Colonic mucosa (tissue), 4 donors: ENCODE measurements around the gene NEAT1. TPM values are rescaled to one million over a fixed set of nuclear protein-coding genes. Genes with fewer than 3 reads are reported as not detected.

ENCODE experiments used
- DNase-seq: peaks from one replicate; pipeline ENCODE4 v3.0.0-alpha.2; 2020
- H3K27ac ChIP-seq: fragments of 200-600 bp; one replicate; pipeline ENCODE4 v1.8.0; 2021
- H3K27me3 ChIP-seq: fragments of 200-600 bp; one replicate; pipeline ENCODE4 v1.8.0; 2021
- H3K36me3 ChIP-seq: fragments of 200-600 bp; one replicate; pipeline ENCODE4 v1.8.0; 2021
- H3K4me1 ChIP-seq: fragments of 200-600 bp; one replicate; pipeline ENCODE4 v1.8.0; 2021; ENCODE audit warnings: mild to moderate bottlenecking
- H3K4me3 ChIP-seq: fragments of 200-600 bp; one replicate; pipeline ENCODE4 v1.8.0; 2021
- H3K9ac ChIP-seq, 2 donors: one replicate each; pipeline ENCODE4 v1.7.0; 2013; ENCODE audit warnings: control low read depth in 2 of 2, low read depth in 2 of 2, low read length in 2 of 2
- H3K9me3 ChIP-seq: fragments of 200-600 bp; one replicate; pipeline ENCODE4 v1.8.0; 2021
- intact Hi-C: fragments of 100-400 bp; cut with DNase I; formaldehyde crosslinking; loops from one replicate; pipeline ENCODE4 v1.14.1; 2022
- total RNA-seq, 2 donors: library from RNA; stranded (reverse); fragmentation: NEBNext Ultra II Directional in 1 of 2; extraction: Animal tissue kit (Norgen Biotek cat#: 25700) in 1 of 2; gene quantifications; one replicate each; pipeline ENCODE4 v1.2.1, GENCODE V29; 2021
- TF ChIP-seq, protein P1 (sequence below): fragments of 200-600 bp; IDR thresholded peaks from one replicate; pipeline ENCODE4 v1.8.0; 2022; ENCODE audit warnings: antibody characterized with exemption, mild to moderate bottlenecking
- donor health status: healthy.
- donor health status: DM: no; HTN: no; CAD: no.
- donor health status: DM: no; HTN: no; CAD: no.

The NEAT1 gene
- total RNA-seq, 2 donors from 2014 or later, result 269 to 502 TPM

DNA sequence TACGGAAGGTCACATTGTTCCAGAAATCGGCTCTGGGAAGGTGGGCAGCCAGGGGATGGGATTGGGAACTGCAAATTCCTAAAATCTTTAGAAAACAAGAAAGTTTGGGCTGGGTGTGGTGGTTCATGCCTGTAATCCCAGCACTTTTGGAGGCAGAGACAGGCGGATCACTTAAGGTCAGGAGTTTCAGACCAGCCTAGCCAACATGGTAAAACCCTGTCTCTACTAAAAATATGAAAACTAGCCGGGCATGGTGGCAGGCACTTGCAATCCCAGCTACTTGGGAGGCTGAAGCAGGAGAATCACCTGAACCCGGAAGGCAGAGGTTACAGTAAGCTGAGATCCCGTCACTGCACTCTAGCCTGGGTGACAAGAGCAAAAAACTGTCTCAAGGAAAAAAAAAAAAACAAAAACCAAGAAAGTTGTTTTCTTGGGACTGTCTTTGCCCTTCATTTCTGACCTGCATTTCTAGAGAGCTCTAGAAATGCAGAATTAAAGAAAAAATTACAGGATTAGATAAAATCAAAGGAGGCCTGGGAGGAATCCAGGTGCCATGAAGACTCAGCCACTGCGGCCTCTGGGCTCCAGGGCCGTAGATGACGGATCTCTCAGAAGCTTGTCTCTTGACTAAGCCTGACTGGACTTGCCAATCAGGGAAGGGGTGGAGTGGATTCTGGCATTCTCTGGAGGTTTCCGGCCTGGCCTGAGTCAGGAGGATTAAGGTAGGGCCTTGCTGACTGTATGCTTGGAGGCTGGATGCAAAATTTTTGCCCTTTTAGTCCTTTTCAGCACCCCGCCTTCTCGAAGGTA is 71.0 kb downstream of the NEAT1 start:
- H3K27me3 ChIP-seq, result no peaks in the 10 kb centered on the region
- peak; percentile 90 for DNase-seq
- H3K9me3 ChIP-seq, result no peaks in the 10 kb centered on the region
- H3K4me3 ChIP-seq, result no peak overlapping the region
- intact Hi-C loops, result no loop called here
- TF ChIP-seq, protein P1, sequence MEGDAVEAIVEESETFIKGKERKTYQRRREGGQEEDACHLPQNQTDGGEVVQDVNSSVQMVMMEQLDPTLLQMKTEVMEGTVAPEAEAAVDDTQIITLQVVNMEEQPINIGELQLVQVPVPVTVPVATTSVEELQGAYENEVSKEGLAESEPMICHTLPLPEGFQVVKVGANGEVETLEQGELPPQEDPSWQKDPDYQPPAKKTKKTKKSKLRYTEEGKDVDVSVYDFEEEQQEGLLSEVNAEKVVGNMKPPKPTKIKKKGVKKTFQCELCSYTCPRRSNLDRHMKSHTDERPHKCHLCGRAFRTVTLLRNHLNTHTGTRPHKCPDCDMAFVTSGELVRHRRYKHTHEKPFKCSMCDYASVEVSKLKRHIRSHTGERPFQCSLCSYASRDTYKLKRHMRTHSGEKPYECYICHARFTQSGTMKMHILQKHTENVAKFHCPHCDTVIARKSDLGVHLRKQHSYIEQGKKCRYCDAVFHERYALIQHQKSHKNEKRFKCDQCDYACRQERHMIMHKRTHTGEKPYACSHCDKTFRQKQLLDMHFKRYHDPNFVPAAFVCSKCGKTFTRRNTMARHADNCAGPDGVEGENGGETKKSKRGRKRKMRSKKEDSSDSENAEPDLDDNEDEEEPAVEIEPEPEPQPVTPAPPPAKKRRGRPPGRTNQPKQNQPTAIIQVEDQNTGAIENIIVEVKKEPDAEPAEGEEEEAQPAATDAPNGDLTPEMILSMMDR, result no peak
- peaks cover 49% of the 10 kb centered on the region for H3K4me1 ChIP-seq
- H3K27ac ChIP-seq, result peak overlapping the region; percentile 99
- no peaks in the 10 kb centered on the region for H3K36me3 ChIP-seq
- peak overlapping the region; percentile 57 to 99 for H3K9ac ChIP-seq

Other genes starting within 250 kb of the NEAT1 start
- 100 to 1,000 TPM; 325 to 416 TPM for gene CAPN1, start 240.9 kb upstream of the NEAT1 start, total RNA-seq
- 10 to 100 TPM in 1 of 2 donors, 1 to 10 TPM in 1; 5.9 to 28.0 TPM for gene POLA2, start 160.8 kb upstream of the NEAT1 start, total RNA-seq
- gene CDC42EP2, start 107.9 kb upstream of the NEAT1 start, total RNA-seq, result 10 to 100 TPM in 1 of 2 donors, 1 to 10 TPM in 1; 7.8 to 28.3 TPM
- 10 to 100 TPM; 35.0 to 48.0 TPM for gene DPF2, start 88.9 kb upstream of the NEAT1 start, total RNA-seq
- gene TIGD3, start 68.0 kb upstream of the NEAT1 start, total RNA-seq, result under 1 TPM; 0.48 to 0.77 TPM
- 1 to 10 TPM; 4.4 to 6.9 TPM for gene SLC25A45, start 40.2 kb upstream of the NEAT1 start, total RNA-seq
- gene FRMD8, start 36.2 kb upstream of the NEAT1 start, total RNA-seq, result 10 to 100 TPM; 30.7 to 43.9 TPM
- 1,000 to 10,000 TPM; 4,716 to 6,071 TPM for gene MALAT1, start 76.2 kb downstream of the NEAT1 start, total RNA-seq
- 10 to 100 TPM; 59.2 to 84.1 TPM for gene SCYL1, start 102.3 kb downstream of the NEAT1 start, total RNA-seq
- 10 to 100 TPM; 27.3 to 31.1 TPM for gene LTBP3, start 135.6 kb downstream of the NEAT1 start, total RNA-seq
- 10 to 100 TPM; 16.6 to 30.8 TPM for gene ZNRD2, start 147.7 kb downstream of the NEAT1 start, total RNA-seq
- 10 to 100 TPM; 27.4 to 32.2 TPM for gene FAM89B, start 149.7 kb downstream of the NEAT1 start, total RNA-seq
- 10 to 100 TPM; 58.5 to 78.5 TPM for gene EHBP1L1, start 153.3 kb downstream of the NEAT1 start, total RNA-seq
- under 1 TPM; 0.40 to 0.69 TPM for gene KCNK7, start 173.0 kb downstream of the NEAT1 start, total RNA-seq
- gene MAP3K11, start 191.4 kb downstream of the NEAT1 start, total RNA-seq, result 100 to 1,000 TPM in 1 of 2 donors, 10 to 100 TPM in 1; 92.7 to 102 TPM
- 10 to 100 TPM; 41.5 to 72.4 TPM for gene PCNX3, start 193.0 kb downstream of the NEAT1 start, total RNA-seq
- gene SIPA1, start 215.3 kb downstream of the NEAT1 start, total RNA-seq, result 10 to 100 TPM; 21.0 to 33.0 TPM
- gene RELA, start 240.1 kb downstream of the NEAT1 start, total RNA-seq, result 10 to 100 TPM; 58.7 to 68.3 TPM